ENCODE results near the gene HOXA10.

Gene HOXA10

DNA sequence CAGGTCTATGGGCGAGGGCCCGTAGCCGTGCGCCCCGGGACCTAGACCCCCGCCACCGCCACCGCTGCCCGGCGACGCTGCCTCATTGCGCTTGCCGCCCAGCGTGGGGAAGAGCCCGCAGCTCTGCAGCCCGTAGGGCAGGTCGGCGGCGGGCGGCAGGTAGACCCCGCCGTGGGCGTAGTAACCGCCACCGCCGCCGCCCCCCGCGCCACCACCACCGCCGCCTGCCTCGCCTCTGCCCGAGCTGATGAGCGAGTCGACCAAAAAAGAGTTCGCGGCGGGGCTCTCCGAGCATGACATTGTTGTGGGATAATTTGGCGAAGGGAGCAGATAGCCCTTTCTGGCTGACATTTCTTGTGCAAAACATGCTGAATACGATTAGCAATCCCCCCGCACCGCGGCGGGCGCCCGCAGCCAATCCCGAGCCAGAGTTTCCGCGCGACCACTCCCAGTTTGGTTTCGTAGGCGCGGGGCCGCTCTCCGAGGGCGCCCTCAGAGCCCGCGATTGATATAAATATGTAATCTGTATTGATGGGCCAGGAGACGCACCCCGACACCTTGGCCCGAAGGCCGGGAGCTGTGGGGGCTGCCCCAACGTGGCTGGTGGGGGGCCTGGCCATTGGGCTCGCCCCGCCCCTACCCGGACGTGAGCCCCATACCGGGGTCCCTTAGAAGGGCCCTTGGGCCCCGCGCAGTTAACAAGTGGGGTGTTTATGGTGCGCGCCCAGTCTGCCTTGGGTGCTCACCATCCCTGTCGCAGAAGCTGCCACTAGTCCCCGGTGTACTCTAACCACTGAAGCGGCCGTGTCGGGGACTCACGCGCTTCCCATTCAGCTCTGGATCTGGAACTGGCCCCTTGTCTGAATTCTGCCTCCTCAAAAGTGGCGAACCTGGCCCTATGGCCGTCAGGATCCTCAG is at the start of gene HOXA10:
Gene HOXA10, minus strand, starts transcription at position 365 of the 918 bp plus-strand sequence. Its CDS starts 14 bp downstream, at position 351.
- peak; percentile 47 for DNase-seq

DNA sequence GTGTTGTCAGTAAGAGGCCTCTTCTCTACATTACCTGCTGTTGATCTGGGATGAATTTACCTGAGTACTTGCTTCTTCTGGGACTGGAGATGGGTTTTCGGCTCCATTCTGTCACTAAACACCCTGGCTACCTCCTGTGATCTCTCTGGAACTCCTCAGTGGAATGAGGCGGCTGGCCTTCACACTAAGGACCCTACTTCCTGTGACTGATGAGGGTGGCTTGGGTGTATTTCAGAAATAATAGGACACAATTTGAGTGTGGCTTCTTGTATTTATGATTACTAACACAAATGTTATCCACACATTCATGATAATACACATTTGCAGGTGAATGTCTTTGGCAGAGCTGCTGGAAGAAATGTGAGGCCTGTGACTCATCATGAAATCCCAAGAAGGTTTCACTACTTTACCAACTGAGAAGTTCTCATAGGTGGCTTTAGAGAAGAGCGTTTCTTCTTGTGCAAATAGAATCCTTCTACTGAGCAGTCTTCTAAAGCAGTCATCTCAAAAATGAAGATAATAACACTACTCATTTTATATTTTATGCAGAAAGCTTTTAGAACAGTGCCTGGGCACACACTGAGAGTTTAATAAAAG is 47.2 kb upstream of the HOXA10 start:
- no peak for DNase-seq

DNA sequence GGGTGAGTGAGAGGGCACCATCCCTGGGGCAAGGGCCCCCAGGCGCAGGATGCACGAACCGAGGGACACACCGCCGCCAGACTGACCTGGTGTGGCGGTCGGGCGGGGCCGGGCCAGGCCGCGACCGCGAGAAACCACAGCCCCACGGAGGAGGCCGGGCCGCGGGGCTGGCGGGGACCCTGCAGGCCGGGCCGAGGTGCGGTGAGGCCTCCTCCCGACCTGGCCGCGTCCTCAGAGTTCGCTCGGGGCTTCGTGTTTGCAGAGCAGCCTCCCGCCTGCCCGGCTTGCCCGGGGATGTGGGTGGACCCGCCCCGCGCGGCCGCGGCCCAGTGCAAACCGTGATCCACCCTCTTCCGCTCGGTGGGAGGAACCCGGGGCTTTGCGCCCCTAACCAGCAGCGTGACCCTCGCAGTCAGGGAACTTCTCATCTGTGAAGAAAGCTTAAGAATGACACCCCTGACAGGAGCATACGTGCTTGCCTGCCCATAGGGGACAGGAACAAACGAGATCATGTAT is 46.4 kb upstream of the HOXA10 start:
- no peak for DNase-seq

DNA sequence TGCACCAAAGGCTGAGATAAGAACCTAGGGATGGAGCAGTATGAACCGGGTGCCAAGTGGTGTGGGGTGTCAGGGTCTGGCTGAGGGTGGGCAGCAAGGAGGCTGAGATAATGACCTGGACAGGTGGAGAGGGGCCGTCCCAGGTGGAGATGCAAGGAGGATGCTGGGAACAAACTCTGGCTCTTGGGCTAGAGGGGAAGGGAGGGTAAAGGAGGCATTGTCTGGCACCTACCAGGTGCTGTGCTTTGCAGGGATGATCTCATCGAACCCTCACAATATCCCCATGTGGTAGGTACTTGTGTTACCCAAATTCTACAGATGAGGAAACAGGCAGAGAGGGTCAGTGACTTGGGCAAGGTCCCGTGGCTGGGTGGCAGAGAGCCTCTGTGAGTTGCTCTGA is 45.7 kb upstream of the HOXA10 start:
- DNase-seq: no peak

DNA sequence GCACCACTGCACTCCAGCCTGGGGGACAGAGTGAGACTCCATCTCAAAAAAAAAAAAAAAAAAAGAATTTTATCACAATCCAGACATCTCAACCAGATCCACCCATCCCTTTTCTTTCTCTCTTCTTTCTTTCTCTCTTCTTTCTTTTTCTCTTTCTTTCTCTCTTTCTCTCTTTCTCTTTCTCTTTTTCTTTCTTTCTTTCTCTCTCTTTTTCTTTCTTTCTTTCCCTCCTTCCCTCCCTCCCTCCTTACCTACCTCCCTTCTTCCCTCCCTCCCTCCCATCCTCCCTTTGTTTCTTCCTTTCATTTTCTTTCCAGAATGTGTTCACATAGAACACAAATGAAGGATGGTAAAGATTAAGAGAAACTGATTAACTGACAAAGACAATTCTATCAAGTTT is 43.8 kb upstream of the HOXA10 start:
- DNase-seq: no peak

DNA sequence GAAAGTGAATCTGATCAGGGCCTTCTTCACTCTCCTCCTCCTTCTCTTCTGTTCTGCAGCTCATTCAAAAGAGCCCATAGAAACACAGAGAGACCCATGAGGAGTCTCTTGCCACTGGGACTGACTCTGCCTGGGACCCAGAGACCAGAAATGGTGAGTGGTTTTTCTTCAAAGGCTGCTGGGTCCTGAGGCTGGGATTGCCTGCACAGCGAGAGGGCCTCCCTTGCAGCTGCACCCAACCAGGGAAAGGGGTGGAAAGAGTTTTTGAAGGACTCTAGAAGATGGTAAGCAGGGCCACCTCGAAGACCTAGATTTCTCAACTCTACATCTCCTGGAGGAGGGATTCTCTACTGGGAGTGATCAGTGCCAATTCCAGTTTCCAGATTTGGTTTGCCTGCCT is 41.2 kb upstream of the HOXA10 start:
- peak; percentile 68 for DNase-seq

DNA sequence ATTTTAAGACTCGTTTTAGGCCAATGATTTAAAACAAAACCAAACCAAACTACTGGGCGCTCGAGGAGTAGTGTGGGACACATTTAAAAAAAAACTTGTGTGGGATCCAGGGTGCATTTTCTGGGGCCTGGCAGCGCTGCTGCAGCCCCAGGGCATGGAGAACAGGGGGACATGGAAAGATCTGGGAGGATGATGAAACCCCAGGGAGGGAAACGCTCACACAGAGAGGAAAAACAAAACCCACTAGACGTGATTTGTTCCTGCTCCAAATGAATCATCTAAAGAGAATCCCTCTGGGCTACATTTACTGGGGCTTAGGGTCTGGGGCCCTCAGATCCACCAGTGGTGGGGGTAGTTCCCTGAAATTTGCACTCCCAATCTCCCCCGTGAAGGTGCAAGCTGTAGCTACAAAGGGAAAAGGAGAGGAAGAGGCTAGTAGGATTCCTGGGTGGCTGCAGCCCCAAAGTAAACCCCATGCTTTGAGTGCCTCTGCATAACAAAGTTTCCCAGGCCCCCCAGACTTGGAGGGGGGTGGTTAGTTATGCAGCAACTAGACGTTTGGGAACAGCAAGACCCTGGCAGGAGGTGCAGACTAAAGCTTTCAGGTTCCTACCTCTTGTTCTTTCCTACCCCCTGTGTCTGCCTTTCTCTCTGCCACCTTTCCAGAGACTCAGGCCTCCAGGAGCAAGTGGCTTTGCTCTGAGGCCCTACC is 40.3 kb upstream of the HOXA10 start:
- DNase-seq: no peak

DNA sequence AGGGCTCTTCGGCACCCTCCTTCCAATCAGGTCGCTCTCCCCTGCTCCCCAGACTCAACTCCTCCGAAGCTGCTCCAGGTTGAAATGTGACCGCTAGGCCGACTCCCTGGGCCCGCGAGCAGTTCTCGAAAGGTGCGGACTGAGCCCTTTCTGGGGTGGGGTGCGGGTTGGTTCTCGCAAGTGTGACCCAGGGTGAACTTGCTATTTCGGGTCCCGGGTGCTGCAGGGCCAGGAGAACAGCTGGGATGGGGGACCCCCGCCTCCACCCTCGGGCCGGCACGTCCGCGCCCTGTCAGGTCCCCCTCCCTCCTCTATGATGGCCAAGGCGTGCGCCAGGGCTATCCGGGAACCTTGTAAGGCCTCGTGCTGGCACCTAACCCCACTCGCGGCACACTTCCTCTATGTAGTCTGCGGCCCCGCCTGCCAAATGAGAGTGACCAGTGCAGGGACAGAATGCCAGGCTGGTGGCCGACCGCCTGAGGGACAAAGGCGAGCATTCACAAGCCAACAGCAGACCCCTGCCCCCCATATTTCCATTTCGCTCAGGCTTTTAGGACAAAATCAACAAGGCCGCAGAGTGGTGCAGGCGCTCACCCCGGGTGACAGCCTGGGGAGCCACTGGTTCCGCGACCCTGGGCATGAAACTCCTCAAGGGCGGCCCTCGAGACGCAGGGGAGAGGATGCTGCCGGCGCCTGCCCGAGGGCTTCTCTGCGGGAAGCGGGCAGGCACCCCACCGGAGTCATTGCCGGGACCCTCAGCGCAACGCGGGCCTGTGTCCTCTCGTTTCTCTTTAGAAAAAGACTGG is 39.5 kb upstream of the HOXA10 start:
- no peak for DNase-seq

DNA sequence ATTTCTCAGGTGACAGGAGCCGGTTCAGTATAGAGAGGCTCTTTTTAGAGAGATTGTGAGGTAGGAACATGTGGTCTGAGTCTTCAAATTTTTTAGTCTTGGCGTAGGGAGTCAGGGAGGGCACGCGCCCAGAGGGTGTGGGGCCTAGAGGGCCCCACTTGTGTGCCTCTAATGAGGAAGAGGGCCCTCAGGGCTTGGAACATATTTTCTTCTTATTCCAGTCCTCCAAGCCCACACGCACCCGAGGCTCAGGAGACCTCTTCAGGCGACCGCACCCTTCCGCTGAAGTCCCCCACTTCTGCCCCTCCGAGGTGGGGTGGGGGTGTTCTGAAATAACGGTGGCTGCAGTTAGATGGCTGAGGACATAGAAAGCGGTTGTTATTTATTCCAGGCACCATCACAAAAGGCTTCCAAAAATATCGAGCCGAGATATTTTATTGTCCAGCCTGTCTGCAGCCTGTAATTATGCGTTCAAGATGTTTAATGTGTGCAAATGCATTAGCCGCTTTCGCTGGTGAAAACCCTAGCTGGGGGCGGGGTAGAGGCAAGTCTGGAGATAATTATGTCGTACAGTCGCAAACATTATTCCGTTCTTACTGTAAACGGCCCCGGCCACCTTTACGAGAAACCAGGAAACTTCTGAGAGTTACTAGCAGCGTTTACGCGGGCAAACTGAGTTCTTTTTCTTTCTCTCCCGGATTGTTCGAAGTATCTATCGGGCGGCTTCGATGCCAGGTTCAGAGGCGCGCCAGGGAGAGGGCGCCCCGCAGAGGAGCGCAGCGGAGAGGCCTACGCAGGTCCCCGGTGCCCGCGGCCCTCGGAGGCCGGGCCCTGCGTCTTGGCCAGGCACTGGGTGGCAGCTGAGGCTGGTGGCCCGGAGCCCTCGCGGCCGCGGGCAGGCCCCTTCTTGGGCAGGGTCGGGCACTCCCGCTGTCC is 38.6 kb upstream of the HOXA10 start:
- no peak for DNase-seq

DNA sequence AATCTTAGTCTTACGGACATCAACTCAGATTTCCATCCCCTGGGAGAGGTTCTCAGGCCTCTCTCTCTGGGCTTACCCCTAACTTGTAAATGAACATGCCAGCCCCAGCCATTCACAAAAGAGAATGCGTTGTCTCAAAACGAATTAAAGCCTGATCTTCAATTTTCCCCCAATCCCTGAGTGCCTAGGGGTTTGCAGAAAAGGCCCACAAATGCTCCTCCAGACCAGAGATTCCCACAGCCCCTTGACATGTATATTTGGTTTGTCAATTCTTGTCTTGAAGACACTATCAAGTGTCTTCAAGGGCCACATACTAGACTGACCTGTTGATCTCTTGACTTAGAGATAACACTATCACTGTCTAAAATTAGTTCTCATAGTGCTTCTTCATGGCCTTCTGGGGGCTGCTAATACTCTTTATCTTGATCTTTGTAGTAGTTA is 37.7 kb upstream of the HOXA10 start:
- no peak for DNase-seq

DNA sequence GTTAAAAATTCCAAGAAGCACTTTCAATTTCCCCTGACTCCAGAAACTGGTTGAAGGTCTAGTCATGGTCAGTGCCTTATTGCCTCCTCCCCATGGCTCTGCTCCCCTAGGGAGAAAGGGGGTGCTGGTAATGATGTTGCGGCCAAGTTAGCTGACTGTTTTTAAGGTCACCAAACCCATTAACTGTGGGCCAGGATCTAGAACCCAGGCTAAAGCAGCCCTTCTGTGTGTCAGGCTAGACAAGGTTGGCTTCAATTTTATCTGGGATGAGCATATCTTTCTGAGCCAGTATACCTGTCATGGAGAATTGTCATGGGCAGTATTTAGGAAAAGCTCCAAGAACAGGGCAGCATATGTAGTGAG is 36.9 kb upstream of the HOXA10 start:
- no peak for DNase-seq

DNA sequence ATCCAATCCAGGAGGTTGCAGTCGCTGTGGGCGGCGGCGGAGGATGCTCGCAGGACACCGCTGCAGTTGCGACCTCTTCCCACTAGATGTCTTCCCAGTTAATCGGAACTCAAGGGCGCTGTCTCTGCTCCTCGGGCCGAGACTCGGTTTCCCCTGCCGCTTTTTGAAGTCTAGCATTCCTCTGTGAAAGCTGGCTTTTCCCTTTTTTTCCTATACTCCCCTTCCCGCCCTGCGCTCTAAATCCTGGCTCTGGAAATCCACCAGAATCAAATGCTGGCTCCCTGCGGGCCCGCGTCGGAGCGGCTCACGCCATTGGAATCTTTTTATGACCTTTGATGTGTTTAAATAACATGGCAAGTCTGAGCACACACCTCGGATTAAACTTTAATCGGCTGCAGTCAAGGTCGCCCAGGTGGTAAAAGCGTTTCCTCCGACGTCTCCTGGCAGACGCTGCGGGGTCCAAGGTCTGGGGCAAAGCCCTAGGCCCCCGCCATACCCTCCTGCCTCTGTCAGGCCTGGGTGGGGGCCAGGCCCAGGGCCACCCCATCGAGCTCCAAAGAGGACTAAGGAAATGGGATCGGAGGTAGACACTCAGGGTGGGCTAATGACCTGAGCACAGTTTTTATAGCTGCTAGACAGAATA is 36.4 kb upstream of the HOXA10 start:
- DNase-seq: peak; percentile 60

DNA sequence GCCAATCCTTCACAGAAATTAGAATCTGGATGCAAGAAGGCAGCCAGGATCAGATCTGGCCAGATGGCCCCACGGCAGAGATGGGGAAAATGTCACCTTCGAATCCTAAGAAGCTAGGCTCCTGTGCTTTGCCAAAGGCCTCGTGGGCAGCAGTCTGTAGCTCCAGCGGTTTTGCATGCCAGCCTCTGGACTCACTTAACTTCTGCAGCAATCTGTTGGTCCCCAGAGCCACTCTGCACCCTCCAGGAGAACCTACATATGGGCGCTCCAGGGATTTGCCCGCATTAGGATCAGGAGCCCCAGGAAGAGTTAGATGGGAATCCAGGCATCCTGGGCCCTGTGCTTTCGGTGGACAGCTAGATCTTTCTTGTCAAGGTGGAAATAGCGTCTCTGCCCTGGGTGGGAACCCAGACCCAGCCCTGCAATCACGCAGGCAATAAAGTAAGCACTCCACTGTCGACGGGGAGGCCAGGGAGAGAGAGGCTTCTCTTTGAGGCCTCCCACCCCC is 35.9 kb upstream of the HOXA10 start:
- peak; percentile 57 for DNase-seq

DNA sequence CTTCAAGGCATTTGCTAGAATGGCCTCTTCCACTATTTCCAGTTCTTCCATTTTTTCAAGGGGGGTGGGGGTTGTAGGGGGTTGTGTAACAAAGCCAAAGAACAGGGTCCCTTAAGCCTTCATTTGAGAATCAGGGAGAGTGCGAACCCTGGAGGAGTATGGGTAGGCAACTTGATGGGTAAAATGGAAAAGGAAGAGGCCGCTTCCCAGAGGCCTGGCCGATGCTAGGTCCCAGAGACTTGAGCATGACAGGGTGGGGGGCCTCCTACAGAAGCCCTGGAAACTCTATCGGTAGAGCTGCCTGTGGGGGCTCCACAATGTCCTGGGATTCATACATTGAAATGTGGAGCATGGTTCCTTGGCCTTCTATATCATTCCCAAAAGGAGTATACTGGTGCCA is 34.9 kb upstream of the HOXA10 start:
- no peak for DNase-seq

DNA sequence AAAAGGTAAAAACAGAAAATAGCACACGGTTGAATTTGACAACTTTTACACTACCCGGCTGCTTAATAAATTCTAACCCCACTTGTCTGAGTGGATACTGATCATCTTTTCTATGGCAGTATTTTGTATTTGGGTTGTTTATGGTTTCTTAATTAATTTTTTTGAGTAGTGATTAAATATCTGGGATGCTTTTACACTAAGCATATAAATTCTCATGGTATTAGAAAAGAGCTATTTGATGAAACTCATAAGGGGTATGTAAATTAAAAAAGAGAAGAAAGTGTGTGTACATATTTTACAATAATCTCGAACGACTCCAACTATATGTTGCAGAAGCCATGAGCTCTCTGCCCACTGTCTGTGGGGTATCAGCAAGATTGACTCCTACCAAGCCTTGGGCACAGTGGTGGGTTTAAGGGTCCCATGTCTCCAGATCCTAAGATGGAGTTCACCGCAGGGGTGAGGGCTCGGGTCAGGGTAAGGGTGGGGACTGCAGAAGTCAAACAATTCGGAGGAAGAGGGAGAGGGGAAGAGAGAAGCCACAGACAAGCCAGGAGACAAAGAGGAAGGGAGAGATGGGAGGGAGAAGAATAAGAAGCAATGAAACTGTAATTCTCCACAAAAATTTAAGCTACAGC is 33.3 kb upstream of the HOXA10 start:
- no peak for DNase-seq

DNA sequence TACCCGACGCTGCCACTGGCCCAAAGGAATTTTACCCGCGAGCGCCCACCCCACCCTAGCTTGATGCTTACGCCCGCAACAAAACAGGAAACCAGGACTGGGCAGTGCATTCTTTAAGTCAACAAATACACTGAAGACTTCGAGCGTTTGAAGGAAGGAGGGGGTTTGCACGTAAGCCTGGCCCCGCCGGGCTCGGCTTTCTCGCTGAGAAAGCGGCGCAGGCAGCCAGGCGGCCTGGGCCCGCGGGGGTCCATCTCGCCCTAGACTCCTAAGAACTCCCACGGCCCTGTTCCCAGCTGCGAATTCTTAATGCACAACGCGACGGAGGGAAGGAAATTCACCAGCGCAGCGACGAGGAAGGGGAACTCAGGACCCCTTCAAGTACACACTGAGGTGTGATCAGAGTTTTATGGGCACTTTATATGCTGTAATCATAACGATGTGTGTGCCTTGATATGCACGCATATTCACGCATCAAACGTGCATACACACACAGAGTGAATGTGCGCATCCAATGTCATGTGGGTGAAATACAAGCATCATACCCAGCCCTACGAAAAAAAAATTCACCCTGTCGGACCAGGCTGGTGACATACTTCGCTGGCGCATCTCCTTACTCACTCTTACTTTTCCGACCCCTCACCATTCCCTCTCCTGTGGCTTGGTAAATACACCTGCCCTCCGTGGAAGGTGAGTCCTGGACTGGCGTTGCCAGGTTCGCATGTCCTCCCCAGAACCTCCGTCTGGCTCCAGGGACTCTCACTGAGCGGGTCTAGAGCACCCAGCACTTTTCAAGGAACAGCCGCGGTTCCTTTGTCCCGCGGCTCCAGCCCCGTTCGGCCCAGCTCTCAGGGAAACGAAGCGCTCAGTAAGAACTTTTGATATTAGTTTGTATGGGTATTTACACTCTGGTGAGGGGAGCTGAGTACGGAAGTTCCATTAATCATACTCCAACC is 31.5 kb upstream of the HOXA10 start:
- no peak for DNase-seq

DNA sequence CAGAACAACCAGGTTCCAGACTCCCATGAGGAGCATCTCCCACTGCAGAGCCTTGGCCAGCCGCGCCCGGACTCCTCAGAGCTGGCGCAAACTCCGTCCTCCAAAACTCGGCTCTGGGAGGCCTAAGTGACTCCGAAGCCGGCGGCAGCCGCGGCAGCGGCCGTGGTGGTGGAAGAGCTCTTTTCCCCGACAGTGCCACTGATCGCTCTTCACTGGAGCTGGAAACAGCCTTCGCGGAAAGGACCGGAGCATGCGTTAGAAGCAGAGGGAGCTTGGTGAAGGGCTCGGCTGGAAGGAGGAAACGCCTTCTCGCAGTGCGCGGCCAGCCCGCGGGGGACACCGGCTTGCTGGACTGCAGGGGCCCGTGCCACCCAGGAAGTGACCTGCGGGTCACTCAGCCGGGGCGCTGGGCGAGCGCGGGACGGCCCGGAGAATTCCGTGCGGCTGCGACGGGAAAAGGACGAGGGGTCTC is 30.8 kb upstream of the HOXA10 start:
- DNase-seq: no peak

DNA sequence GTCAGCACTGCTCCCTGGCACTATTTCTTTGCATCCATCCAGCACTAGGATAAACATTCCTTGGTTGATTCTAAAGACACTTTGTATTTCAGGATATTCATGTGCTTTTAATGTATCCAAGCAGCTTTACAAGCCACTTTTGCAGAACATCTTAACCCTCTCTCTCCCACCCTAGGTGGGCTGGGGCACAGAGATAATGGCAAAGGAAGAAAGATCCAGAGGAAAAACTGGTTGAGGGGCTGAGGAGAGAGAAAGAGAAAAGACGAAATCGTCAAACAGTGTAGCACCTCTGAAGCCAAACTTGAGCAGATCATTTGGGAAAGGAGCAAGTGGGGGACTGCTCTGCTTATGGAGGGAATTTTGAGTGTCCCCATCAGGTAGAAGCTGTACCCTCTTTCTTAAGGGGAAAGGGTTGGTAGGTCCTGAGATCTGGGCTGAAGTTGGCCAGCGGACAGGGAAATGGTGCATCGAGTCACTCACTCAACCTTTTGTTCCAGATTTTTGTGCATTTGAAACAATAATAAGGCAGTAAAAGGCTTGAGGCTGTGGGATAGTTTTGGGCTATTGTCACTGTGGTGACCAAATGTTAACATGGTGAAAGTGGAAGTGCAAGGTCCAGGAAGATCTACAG is 30.0 kb upstream of the HOXA10 start:
- DNase-seq: no peak

Measured in NCI-H82 (cell line).